GM12878 (cell line): ENCODE results near the gene DPEP1. TPM values are rescaled to one million over a fixed set of nuclear protein-coding genes. Genes with fewer than 3 reads are reported as not detected.

Experiments used
- CHD2 ChIP-seq: IDR thresholded peaks from 2 replicates; pipeline ENCODE4 v1.6.1; 2011; ENCODE audit warnings: low read depth, low read length, improper control_type of control experiment, borderline replicate concordance
- E2F4 ChIP-seq: IDR thresholded peaks from 2 replicates; pipeline ENCODE4 v1.6.1; 2012; ENCODE audit warnings: low read depth, low read length, improper control_type of control experiment
- EED ChIP-seq: sonication (generic); IDR thresholded peaks from 2 replicates; pipeline ENCODE4 v1.6.1; 2016; ENCODE audit warnings: antibody characterized with exemption, low read depth
- EGR1 ChIP-seq, 2 experiments: IDR thresholded peaks; 1 replicate in 1 of 2; 2 replicates in 1 of 2; pipeline ENCODE4 v1.6.1; 2011 to 2012; ENCODE audit warnings: low read depth in 2 of 2, low read length in 2 of 2, borderline replicate concordance in 1 of 2, mild to moderate bottlenecking in 1 of 2, moderate library complexity in 1 of 2
- GATAD2B ChIP-seq: fragments of 450-650 bp; conservative IDR thresholded peaks from 2 replicates; pipeline ENCODE4 v1.6.1; 2017; ENCODE audit warnings: low read depth, mild to moderate bottlenecking, moderate library complexity
- HDAC6 ChIP-seq: fragments of 200-600 bp; sonication (generic); IDR thresholded peaks from one replicate; pipeline ENCODE4 v1.8.0; 2017; ENCODE audit warnings: antibody characterized with exemption; ENCODE audit not compliant: unreplicated experiment
- LARP7 ChIP-seq: fragments of 450-650 bp; IDR thresholded peaks from 2 replicates; pipeline ENCODE4 v1.6.1; 2017; ENCODE audit warnings: mild to moderate bottlenecking
- PAX5 ChIP-seq: IDR thresholded peaks from 2 replicates; pipeline ENCODE4 v1.6.1; 2011; ENCODE audit warnings: low read depth, low read length, borderline replicate concordance
- POLR2A ChIP-seq: IDR thresholded peaks from 2 replicates; pipeline ENCODE4 v1.6.1; 2011; ENCODE audit warnings: low read depth, mild to moderate bottlenecking, low read length
- RB1 ChIP-seq: fragments of 450-650 bp; formaldehyde crosslinking; IDR thresholded peaks from 2 replicates; pipeline ENCODE4 v1.6.1; 2017; ENCODE audit warnings: mild to moderate bottlenecking, borderline replicate concordance
- SKIL ChIP-seq: fragments of 450-650 bp; IDR thresholded peaks from 2 replicates; pipeline ENCODE4 v1.6.1; 2017; ENCODE audit warnings: mild to moderate bottlenecking, low read depth, inconsistent platforms; ENCODE audit not compliant: poor library complexity, severe bottlenecking
- SMARCA5 ChIP-seq: fragments of 450-650 bp; IDR thresholded peaks from 2 replicates; pipeline ENCODE4 v1.6.1; 2017; ENCODE audit warnings: mild to moderate bottlenecking
- STAT3 ChIP-seq: IDR thresholded peaks from 2 replicates; pipeline ENCODE4 v1.6.1; 2011; ENCODE audit warnings: low read depth, low read length, improper control_type of control experiment
- TBL1XR1 ChIP-seq: IDR thresholded peaks from 2 replicates; pipeline ENCODE4 v1.6.1; 2012; ENCODE audit warnings: low read depth, low read length, improper control_type of control experiment
- ZNF687 ChIP-seq: fragments of 450-650 bp; IDR thresholded peaks from 2 replicates; pipeline ENCODE4 v1.6.1; 2017; ENCODE audit warnings: mild to moderate bottlenecking, moderate library complexity
- ZSCAN29 ChIP-seq: fragments of 450-650 bp; IDR thresholded peaks from 2 replicates; pipeline ENCODE4 v1.6.1; 2017; ENCODE audit warnings: mild to moderate bottlenecking, moderate library complexity
- polyA plus RNA-seq, 11 experiments: library from polyadenylated mRNA; depleted of rRNA in 4 of 11; unstranded in 6 of 11; stranded (reverse) in 5 of 11; fragments of >200 nt; fragmentation: Nextera tagmentation in 4 of 11; fragmentation: Illumina TruSeq in 1 of 11; extraction: Ambion mirVana in 4 of 11; extraction: Trizol in 1 of 11; gene quantifications; 1 replicate in 1 of 11; 2 replicates in 10 of 11; pipeline versions ENCODE4 v1.2.1 to v1.2.3, GENCODE V29; 2011 to 2016; ENCODE audit warnings: inconsistent platforms in 2 of 11, missing spikeins in 2 of 11, low read depth in 1 of 11
- total RNA-seq, 4 experiments: library from RNA; depleted of rRNA in 3 of 4; stranded (reverse); fragments of >200 nt in 3 of 4; fragmentation: Illumina TruSeq in 1 of 4; extraction: Trizol in 1 of 4; gene quantifications; 2 replicates each; pipeline versions ENCODE4 v1.2.1 to v1.2.3, GENCODE V29; 2013 to 2021
- TF ChIP-seq, protein P1 (sequence below): fragments of 450-650 bp; IDR thresholded peaks from 2 replicates; pipeline ENCODE4 v1.6.1; 2016; ENCODE audit warnings: mild to moderate bottlenecking
- TF ChIP-seq, protein P2 (sequence below): IDR thresholded peaks from 2 replicates; pipeline ENCODE4 v1.6.1; 2011; ENCODE audit warnings: low read depth, mild to moderate bottlenecking, low read length, moderate library complexity, borderline replicate concordance; ENCODE audit errors: extremely low read depth
- TF ChIP-seq, protein P3 (sequence below): IDR thresholded peaks from 2 replicates; pipeline ENCODE4 v1.6.1; 2011; ENCODE audit warnings: borderline replicate concordance, low read depth, mild to moderate bottlenecking, moderate library complexity, mixed read lengths, low read length; ENCODE audit not compliant: insufficient read depth; ENCODE audit errors: extremely low read length
- TF ChIP-seq, protein P4 (sequence below): IDR thresholded peaks from 2 replicates; pipeline ENCODE4 v1.6.1; 2011; ENCODE audit warnings: low read depth, low read length, improper control_type of control experiment, borderline replicate concordance

Gene DPEP1
- total and polyA plus RNA-seq, 10 of the 15 experiments (the other 5 are each of a cell fraction or from before 2014, with no cell fraction given) = not detected

DNA sequence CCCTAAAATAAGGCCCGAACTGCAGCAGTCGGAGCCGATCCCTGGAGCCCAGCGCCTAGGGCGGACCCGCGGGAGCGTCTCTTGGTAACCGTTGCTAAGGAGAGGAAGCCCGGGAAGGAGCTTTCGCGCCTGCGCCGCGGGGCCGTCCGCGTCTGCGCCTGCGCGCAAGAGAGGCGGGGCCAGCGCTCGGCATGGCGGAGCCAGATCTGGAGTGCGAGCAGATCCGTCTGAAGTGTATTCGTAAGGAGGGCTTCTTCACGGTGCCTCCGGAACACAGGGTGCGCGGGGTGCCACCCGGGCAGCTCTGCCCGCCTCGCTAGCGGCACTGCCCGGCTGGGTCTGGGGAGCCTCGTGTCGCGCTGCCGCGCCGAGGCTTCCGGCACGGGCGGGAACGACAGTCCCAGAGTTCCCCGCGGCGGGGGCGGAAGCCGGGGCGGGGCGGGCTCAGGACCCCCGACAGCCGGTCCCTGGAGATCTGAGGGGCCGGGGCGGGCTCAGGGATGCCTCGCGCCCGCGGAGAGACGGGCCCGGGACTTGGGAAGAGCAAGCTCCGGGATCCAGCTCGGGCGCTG is 73.2 kb downstream of the DPEP1 start, which contains the start of gene CDK10 (continued):
- TF ChIP-seq, protein P1, sequence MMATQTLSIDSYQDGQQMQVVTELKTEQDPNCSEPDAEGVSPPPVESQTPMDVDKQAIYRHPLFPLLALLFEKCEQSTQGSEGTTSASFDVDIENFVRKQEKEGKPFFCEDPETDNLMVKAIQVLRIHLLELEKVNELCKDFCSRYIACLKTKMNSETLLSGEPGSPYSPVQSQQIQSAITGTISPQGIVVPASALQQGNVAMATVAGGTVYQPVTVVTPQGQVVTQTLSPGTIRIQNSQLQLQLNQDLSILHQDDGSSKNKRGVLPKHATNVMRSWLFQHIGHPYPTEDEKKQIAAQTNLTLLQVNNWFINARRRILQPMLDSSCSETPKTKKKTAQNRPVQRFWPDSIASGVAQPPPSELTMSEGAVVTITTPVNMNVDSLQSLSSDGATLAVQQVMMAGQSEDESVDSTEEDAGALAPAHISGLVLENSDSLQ = no peak
- TF ChIP-seq ZSCAN29 (no peak), CHD2 (no peak; the same call in 1 of the 2 replicates), HDAC6 (no peak), RB1 (peak; percentile 94; the same call in 1 of the 2 replicates), PAX5 (no peak), GATAD2B (peak; percentile 88), EGR1 (IDR thresholded peaks at IDR 0.05; ENCODE audit: borderline replicate concordance in 1 of 2, low read depth in 2 of 2, low read length in 2 of 2) (peak in 1 of 2 experiments; percentile 82; a peak in 2 of 3 replicates), TBL1XR1 (no peak), LARP7 (no peak), E2F4 (0 out of 2 replicates have a peak, but pooled peaks have one; percentile 51), EED (no peak), SKIL (no peak), ZNF687 (peak; percentile 86), POLR2A (peak; percentile 90), SMARCA5 (no peak), STAT3 (no peak)
- TF ChIP-seq, protein P2, sequence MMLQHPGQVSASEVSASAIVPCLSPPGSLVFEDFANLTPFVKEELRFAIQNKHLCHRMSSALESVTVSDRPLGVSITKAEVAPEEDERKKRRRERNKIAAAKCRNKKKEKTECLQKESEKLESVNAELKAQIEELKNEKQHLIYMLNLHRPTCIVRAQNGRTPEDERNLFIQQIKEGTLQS = no peak
- TF ChIP-seq, protein P3, sequence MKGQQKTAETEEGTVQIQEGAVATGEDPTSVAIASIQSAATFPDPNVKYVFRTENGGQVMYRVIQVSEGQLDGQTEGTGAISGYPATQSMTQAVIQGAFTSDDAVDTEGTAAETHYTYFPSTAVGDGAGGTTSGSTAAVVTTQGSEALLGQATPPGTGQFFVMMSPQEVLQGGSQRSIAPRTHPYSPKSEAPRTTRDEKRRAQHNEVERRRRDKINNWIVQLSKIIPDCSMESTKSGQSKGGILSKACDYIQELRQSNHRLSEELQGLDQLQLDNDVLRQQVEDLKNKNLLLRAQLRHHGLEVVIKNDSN = no peak
- TF ChIP-seq, protein P4, sequence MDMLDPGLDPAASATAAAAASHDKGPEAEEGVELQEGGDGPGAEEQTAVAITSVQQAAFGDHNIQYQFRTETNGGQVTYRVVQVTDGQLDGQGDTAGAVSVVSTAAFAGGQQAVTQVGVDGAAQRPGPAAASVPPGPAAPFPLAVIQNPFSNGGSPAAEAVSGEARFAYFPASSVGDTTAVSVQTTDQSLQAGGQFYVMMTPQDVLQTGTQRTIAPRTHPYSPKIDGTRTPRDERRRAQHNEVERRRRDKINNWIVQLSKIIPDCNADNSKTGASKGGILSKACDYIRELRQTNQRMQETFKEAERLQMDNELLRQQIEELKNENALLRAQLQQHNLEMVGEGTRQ = no peak
